GM12873 (cell line): ENCODE data around the gene FNDC1.

Experiments used
- TF ChIP-seq, protein P1 (sequence below): IDR thresholded peaks from 2 replicates; pipeline ENCODE4 v1.5.1; 2012; ENCODE audit warnings: low read depth, mild to moderate bottlenecking, moderate library complexity, low read length, control low read depth; ENCODE audit not compliant: insufficient read depth; ENCODE audit errors: missing control alignments

FNDC1 gene

GRCh38 chr6:159156089-159156488, 13.1 kb upstream of the FNDC1 start:
- TF ChIP-seq, protein P1, sequence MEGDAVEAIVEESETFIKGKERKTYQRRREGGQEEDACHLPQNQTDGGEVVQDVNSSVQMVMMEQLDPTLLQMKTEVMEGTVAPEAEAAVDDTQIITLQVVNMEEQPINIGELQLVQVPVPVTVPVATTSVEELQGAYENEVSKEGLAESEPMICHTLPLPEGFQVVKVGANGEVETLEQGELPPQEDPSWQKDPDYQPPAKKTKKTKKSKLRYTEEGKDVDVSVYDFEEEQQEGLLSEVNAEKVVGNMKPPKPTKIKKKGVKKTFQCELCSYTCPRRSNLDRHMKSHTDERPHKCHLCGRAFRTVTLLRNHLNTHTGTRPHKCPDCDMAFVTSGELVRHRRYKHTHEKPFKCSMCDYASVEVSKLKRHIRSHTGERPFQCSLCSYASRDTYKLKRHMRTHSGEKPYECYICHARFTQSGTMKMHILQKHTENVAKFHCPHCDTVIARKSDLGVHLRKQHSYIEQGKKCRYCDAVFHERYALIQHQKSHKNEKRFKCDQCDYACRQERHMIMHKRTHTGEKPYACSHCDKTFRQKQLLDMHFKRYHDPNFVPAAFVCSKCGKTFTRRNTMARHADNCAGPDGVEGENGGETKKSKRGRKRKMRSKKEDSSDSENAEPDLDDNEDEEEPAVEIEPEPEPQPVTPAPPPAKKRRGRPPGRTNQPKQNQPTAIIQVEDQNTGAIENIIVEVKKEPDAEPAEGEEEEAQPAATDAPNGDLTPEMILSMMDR = no peak

GRCh38 chr6:159157431-159157830, 11.8 kb upstream of the FNDC1 start:
- TF ChIP-seq, protein P1 = no peak

DNA sequence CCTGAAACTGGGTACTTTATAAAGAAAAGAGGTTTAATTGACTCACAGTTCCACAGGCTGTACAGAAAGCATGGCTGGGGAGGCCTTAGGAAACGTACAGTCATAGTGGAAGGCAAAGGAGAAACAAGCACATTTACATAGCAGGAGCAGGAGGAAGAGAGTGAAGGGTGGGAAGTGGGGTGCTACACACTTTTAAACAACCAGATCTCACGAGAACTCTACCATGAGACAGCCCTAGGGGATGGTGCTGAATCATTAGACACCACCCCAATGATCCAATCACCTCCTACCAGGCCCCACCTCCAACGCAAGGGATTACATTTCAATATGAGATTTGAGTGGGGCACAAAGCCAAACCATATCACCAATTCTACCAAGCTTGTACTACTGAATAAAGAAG, 7.4 kb upstream of the FNDC1 start:
- TF ChIP-seq, protein P1 = no peak

DNA sequence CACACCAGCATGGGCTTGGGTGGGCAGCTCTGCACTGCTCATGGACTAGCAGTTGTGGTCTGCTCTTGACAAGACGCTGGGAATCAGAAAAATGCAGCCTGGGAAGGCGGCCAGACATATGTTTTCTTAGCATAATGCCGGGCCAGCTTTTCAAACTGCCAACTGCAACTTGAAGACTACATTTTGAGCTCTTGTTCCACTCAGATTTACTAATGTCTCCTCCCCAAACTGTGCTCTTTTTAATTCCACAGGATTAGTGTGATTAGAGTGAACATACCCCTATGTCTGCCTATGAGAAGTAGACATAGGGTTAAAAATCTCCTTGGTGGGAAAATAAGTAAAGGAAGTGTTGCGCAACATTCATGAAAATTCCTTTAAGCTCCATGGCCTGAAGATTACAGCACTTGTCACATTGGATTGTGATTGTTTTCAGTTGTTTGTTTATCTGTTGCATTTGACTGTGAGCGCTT, 5.3 kb upstream of the FNDC1 start:
- TF ChIP-seq, protein P1 = no peak

GRCh38 chr6:159168536-159169192, 536 bp upstream of the FNDC1 start:
- TF ChIP-seq, protein P1 = no peak

DNA sequence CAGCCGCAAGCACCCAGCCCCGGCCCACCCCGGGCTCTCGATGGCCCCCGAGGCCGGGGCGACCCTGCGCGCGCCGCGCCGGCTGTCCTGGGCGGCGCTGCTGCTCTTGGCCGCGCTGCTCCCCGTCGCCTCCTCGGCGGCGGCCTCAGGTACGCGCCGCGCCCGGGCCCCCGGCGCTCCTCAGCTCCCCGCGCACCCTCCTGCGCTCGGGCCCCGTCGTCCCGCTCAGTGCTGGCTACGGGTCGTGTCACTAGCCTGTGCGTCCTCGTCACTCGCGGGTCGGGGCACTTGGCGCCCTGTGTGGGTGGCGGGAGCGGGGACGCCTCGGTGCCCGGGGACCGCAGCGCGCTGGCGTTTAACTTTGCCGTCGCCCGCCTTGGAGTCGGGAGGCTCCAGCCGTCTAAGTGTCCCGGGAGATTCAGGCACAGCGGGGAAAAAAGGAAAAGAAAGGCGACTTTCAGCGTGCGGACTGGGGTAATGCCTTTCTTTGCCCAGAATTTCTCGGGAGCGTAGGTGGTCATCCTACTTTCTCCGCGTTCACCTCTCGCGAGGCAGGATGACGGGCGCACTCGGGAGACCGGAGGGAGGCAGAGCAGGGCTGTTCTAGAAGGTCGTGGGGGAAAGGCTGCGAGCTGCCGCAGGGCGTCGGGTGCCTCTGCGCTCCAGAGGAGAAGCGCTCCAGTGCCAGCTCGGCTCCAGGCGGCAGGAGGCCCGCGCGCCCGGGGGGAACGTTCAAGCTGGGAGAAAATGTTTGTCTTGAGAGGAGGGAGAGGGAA, 545 bp downstream of the FNDC1 start:
- TF ChIP-seq, protein P1 = no peak

DNA sequence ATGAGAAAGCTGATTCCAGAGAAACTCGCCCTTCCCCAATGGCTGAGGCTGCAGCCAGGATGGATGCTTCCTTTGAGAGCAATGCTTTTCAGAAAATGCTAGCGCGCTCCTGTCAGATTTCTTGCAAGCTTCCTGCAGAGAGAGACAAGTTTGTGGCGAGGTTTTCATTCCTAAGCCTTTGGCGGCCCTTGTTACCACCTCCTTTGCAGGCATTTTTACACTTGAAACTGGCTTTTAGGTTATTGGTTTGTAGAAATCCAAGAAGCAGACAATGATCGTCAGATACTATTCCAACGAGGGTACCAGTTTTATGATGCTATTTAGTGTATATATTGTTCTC, 1.1 kb downstream of the FNDC1 start:
- TF ChIP-seq, protein P1 = no peak
